Measurements from ENCODE around the gene HM13. TPM values are rescaled to one million over a fixed set of nuclear protein-coding genes. Genes with fewer than 3 reads are reported as not detected.

HM13 gene
- total and polyA plus RNA-seq, 2 of the 13 experiments (the other 11 are each of a cell fraction or from before 2014, with no cell fraction given): 118 to 243 TPM

- TF ChIP-seq ZNF180 (CRISPR knock-in tag; IDR thresholded peaks at IDR 0.05; ENCODE audit: borderline replicate concordance, low read depth): 0 out of 2 replicates have a peak, but pooled peaks have one; percentile 38
- TF ChIP-seq DZIP1 (CRISPR knock-in tag; IDR thresholded peaks at IDR 0.05): peak; percentile 96
- TF ChIP-seq ZBTB49 (CRISPR knock-in tag; IDR thresholded peaks at IDR 0.05; ENCODE audit: borderline replicate concordance): peak; percentile 41; the same call in 1 of the 2 replicates
- 0 out of 2 replicates have a peak, but pooled peaks have one; percentile 41 for TF ChIP-seq SETDB1 (CRISPR knock-in tag; IDR thresholded peaks at IDR 0.05; ENCODE audit: borderline replicate concordance)
- peak; percentile 90; the same call in 1 of the 2 replicates for TF ChIP-seq ELF4 (CRISPR knock-in tag; IDR thresholded peaks at IDR 0.05; ENCODE audit: borderline replicate concordance)
- TF ChIP-seq ZNF24 (IDR thresholded peaks at IDR 0.05): peak; percentile 6; the same call in 1 of the 2 replicates
- TF ChIP-seq HNF1A (IDR thresholded peaks at IDR 0.05; ENCODE audit: low read depth): no peak
- TF ChIP-seq HNF1A (CRISPR knock-in tag; IDR thresholded peaks at IDR 0.05; ENCODE audit: borderline replicate concordance): no peak
- TF ChIP-seq CTCF (CRISPR knock-in tag; IDR thresholded peaks at IDR 0.05): peak; percentile 26
- TF ChIP-seq NFATC3 (CRISPR knock-in tag; IDR thresholded peaks at IDR 0.05): peak; percentile 14; the same call in 1 of the 2 replicates
- peak; percentile 65; the same call in 1 of the 2 replicates for TF ChIP-seq ZNF678 (CRISPR knock-in tag; IDR thresholded peaks at IDR 0.05)
- peak; percentile 95 for TF ChIP-seq HNRNPL (IDR thresholded peaks at IDR 0.05; ENCODE audit: low read depth, low read length)
- TF ChIP-seq ZNF766 (CRISPR knock-in tag; IDR thresholded peaks at IDR 0.05; ENCODE audit: borderline replicate concordance): no peak
- TF ChIP-seq PCBP1 (IDR thresholded peaks at IDR 0.05; ENCODE audit: borderline replicate concordance, low read depth, low read length): peak; percentile 76; the same call in 1 of the 2 replicates
- peak; percentile 69 for TF ChIP-seq RBM22 (optimal IDR thresholded peaks at IDR 0.05; ENCODE audit: low read length)
- 0 out of 2 replicates have a peak, but pooled peaks have one; percentile 41 for TF ChIP-seq CBFB (CRISPR knock-in tag; IDR thresholded peaks at IDR 0.05)
These were observed 91.9 kb downstream of the HM13 start (continued) for GRCh38 chr20:31605902-31606803.

Data from HepG2 (cell line).